Kidney epithelial cell (primary cell): ENCODE results near the gene MUC6. TPM values are rescaled to one million over a fixed set of nuclear protein-coding genes. Genes with fewer than 3 reads are reported as not detected.

Experiments used
- DNase-seq: peaks from one replicate; pipeline ENCODE4 v3.0.0-alpha.2; 2010; ENCODE audit warnings: low read depth
- H3K27me3 ChIP-seq: 2 replicates; pipeline ENCODE4 v1.6.0; 2011; ENCODE audit warnings: low read length; ENCODE audit not compliant: control insufficient read depth, insufficient read depth
- H3K36me3 ChIP-seq: 2 replicates; pipeline ENCODE4 v1.5.1; 2011; ENCODE audit warnings: low read length; ENCODE audit not compliant: control insufficient read depth, insufficient read depth
- H3K4me3 ChIP-seq: 2 replicates; pipeline ENCODE4 v1.5.1; 2011; ENCODE audit warnings: low read depth, mild to moderate bottlenecking, control low read depth, low read length
- total RNA-seq: library from RNA; depleted of rRNA; stranded (reverse); fragments of >200 nt; gene quantifications from 2 replicates; pipeline ENCODE4 v1.2.3, GENCODE V29; 2015
- TF ChIP-seq, protein P1 (sequence below): IDR thresholded peaks from 2 replicates; pipeline ENCODE4 v1.5.1; 2011; ENCODE audit warnings: mild to moderate bottlenecking, moderate library complexity, low read length, control low read depth, inconsistent platforms; ENCODE audit not compliant: insufficient read depth, poor library complexity, severe bottlenecking

MUC6 gene
- total RNA-seq, 1 donor from 2014 or later = not detected

DNA sequence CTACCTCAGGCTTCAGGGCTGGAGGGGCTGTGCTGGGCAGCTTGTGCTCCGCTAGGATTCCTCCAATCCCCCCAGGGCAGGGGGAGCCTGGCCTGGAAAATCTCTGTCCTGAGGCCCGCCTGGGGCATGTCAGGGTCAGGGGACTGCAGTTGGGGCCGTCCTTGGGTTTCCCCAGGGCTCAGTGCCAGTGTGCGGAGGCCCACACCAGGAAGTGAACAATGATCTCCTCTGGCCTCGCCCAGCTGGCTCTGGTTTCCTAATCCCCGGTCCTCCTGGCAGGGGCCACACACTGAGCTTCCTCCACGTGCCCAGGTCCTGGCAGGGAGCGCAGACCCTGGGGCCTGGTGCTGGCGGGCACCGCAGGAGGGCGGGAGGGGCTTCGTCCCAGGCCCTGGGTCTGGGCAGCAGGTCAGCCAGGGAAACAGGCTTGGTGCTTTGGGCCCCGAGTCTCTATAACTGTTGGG, 36.8 kb upstream of the MUC6 start:
- TF ChIP-seq, protein P1, sequence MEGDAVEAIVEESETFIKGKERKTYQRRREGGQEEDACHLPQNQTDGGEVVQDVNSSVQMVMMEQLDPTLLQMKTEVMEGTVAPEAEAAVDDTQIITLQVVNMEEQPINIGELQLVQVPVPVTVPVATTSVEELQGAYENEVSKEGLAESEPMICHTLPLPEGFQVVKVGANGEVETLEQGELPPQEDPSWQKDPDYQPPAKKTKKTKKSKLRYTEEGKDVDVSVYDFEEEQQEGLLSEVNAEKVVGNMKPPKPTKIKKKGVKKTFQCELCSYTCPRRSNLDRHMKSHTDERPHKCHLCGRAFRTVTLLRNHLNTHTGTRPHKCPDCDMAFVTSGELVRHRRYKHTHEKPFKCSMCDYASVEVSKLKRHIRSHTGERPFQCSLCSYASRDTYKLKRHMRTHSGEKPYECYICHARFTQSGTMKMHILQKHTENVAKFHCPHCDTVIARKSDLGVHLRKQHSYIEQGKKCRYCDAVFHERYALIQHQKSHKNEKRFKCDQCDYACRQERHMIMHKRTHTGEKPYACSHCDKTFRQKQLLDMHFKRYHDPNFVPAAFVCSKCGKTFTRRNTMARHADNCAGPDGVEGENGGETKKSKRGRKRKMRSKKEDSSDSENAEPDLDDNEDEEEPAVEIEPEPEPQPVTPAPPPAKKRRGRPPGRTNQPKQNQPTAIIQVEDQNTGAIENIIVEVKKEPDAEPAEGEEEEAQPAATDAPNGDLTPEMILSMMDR = no peak
- no peak for DNase-seq

GRCh38 chr11:1072821-1073231, 36.3 kb upstream of the MUC6 start:
- Histone ChIP-seq H3K4me3 (no peak overlapping the region), H3K27me3 (peaks cover 3% of the 10 kb centered on the region), H3K36me3 (no peaks in the 10 kb centered on the region)
- no peak for DNase-seq
- TF ChIP-seq, protein P1 = no peak

More for the DNA sequence above, 36.8 kb upstream of the MUC6 start:
- peaks cover 3% of the 10 kb centered on the region for H3K27me3 ChIP-seq
- no peaks in the 10 kb centered on the region for H3K36me3 ChIP-seq
- H3K4me3 ChIP-seq = no peak overlapping the region

DNA sequence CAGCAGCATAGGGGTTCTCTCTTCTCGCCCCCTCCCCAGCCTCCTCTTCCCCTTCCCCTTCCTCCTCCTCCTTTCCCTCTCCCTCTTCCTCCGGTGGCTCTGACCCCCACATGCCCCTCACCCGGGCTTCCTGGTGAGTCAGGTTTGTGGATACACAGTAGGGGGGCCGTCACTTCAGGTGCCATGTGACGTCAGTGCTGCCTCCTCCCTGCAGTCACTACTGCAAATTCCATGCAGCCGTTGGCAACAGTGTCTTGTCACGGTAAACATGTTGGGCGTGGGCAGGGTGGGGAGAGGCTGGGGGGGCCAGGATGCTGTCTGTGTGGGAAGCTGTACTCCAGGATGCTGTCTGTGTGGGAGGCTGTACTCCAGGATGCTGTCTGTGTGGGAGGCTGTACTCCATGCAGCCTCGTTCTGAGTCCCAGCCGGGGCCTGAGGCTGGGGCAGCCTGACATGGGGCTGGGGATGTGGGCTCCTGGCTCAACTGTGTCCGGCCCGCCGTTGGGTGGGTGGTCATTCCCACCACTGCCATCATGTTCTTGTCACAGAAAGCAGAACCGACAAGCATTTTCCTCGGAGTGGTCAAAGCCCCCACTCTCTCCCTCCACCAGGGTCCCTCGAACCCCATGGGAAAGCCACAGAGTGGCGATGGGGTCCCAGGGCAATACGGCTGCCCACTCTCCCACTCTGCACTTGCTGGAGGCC, 35.8 kb upstream of the MUC6 start:
- TF ChIP-seq, protein P1 = no peak
- Histone ChIP-seq H3K4me3 (no peak overlapping the region), H3K27me3 (peaks cover 3% of the 10 kb centered on the region), H3K36me3 (no peaks in the 10 kb centered on the region)
- DNase-seq = peak; percentile 57

GRCh38 chr11:1071571-1072115, 35.1 kb upstream of the MUC6 start:
- Histone ChIP-seq H3K4me3 (no peak overlapping the region), H3K27me3 (peaks cover 3% of the 10 kb centered on the region), H3K36me3 (no peaks in the 10 kb centered on the region)
- TF ChIP-seq, protein P1 = no peak
- DNase-seq = no peak

DNA sequence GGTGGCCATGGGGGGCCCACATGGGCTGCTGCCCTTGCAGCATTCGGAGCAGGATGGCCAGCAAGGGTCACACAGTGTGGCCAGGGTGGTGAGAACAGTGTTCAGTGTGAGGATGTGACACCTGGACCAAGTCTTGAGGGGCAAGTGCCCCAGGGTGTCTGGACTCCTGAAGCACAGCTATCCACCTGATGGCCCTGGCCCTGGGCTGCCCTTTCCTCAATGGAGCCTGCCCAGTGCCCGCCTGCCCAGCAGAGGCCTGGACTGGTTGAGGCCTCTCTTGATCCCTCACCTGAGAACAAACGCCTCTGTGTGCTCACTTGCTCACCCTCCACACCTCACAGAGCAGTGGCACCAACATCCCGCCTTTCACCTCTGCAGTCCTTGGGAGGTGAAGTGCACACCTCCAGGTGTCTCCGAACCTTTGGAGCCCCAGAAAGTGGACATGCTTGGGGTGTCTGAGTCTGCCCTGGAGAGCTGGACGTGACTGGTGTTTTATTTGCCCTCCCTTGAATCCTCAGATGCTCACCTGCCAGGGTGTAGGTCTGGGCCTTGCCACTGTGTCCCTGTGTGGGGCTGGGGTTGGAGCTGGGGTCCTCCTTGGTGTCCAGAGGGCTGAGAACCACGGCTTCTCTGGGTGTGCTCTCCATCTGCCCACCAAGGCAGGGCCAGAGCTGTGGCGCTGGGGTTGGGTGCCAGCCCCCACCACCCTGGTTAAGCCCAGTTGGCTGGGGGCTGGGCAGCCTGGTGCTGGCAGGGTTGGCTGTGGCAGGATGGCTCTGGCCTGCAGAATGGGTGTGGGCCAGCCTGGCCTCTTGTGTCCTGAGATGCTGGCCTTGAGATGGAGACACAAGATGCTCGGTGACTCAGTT, 34.3 kb upstream of the MUC6 start:
- H3K36me3 ChIP-seq = no peaks in the 10 kb centered on the region
- TF ChIP-seq, protein P1 = no peak
- no peak overlapping the region for H3K4me3 ChIP-seq
- no peak for DNase-seq
- peaks cover 3% of the 10 kb centered on the region for H3K27me3 ChIP-seq
